Astrocyte (in vitro differentiated cells and primary cell): ENCODE results near the gene LMO1. TPM values are rescaled to one million over a fixed set of nuclear protein-coding genes. Genes with fewer than 3 reads are reported as not detected.

Source experiments
- DNase-seq: peaks from one replicate; pipeline ENCODE4 v3.0.0-alpha.2; 2010; ENCODE audit warnings: low read depth
- FAIRE-seq: peaks from 2 replicates; lab custom pipeline; 2011; peaks lifted over from hg19 to GRCh38; lab: Jason Lieb, UNC
- H2AFZ ChIP-seq: 2 replicates; pipeline ENCODE4 v1.6.0; 2012; ENCODE audit warnings: low read depth, low read length, inconsistent platforms
- H3K27ac ChIP-seq: 2 replicates; pipeline ENCODE4 v1.5.1; 2011; ENCODE audit warnings: low read depth, low read length, inconsistent platforms
- H3K27me3 ChIP-seq: 2 replicates; pipeline ENCODE4 v1.6.0; 2011; ENCODE audit warnings: low read length, inconsistent platforms; ENCODE audit not compliant: insufficient read depth
- H3K36me3 ChIP-seq: 2 replicates; pipeline ENCODE4 v1.5.1; 2011; ENCODE audit warnings: low read length, inconsistent platforms; ENCODE audit not compliant: insufficient read depth
- H3K4me1 ChIP-seq: 2 replicates; pipeline ENCODE4 v1.5.1; 2011; ENCODE audit warnings: low read length, inconsistent platforms; ENCODE audit not compliant: insufficient read depth
- H3K4me2 ChIP-seq: 2 replicates; pipeline ENCODE4 v1.6.0; 2012; ENCODE audit warnings: low read length, inconsistent platforms
- H3K4me3 ChIP-seq: 2 replicates; pipeline ENCODE4 v1.5.1; 2011; ENCODE audit warnings: low read depth, mild to moderate bottlenecking, low read length, inconsistent platforms; ENCODE audit not compliant: insufficient read depth
- H3K79me2 ChIP-seq: 2 replicates; pipeline ENCODE4 v1.6.0; 2012; ENCODE audit warnings: mild to moderate bottlenecking, low read length, inconsistent platforms; ENCODE audit not compliant: insufficient read depth
- H3K9ac ChIP-seq: 2 replicates; pipeline ENCODE4 v1.6.0; 2012; ENCODE audit warnings: mild to moderate bottlenecking, low read length, inconsistent platforms
- H3K9me3 ChIP-seq: 2 replicates; pipeline ENCODE4 v1.5.1; 2012; ENCODE audit warnings: low read depth, mild to moderate bottlenecking, low read length, inconsistent platforms; ENCODE audit not compliant: insufficient read depth
- H4K20me1 ChIP-seq: 2 replicates; pipeline ENCODE4 v1.6.0; 2012; ENCODE audit warnings: low read length, inconsistent platforms; ENCODE audit not compliant: insufficient read depth
- H3K27ac Mint-ChIP-seq: one replicate; pipeline ENCODE4 v1.8.0; 2021; ENCODE audit warnings: mild to moderate bottlenecking, mixed read lengths; ENCODE audit not compliant: unreplicated experiment
- H3K27me3 Mint-ChIP-seq: one replicate; pipeline ENCODE4 v1.8.0; 2021; ENCODE audit warnings: low read depth, mixed read lengths; ENCODE audit not compliant: unreplicated experiment
- H3K36me3 Mint-ChIP-seq: one replicate; pipeline ENCODE4 v1.8.0; 2021; ENCODE audit warnings: low read depth, mixed read lengths; ENCODE audit not compliant: unreplicated experiment
- H3K4me1 Mint-ChIP-seq: one replicate; pipeline ENCODE4 v1.8.0; 2021; ENCODE audit warnings: low read depth, mixed read lengths; ENCODE audit not compliant: unreplicated experiment
- H3K4me3 Mint-ChIP-seq: one replicate; pipeline ENCODE4 v1.8.0; 2021; ENCODE audit warnings: mild to moderate bottlenecking, moderate library complexity, mixed read lengths; ENCODE audit not compliant: unreplicated experiment
- H3K9me3 Mint-ChIP-seq: one replicate; pipeline ENCODE4 v1.8.0; 2021; ENCODE audit warnings: mild to moderate bottlenecking, mixed read lengths; ENCODE audit not compliant: unreplicated experiment
- CTCF ChIP-seq: IDR thresholded peaks from 2 replicates; pipeline ENCODE4 v1.5.1; 2011; ENCODE audit warnings: low read depth, mild to moderate bottlenecking, inconsistent platforms, low read length, moderate library complexity; ENCODE audit not compliant: insufficient read depth
- EZH2 ChIP-seq: IDR thresholded peaks from 2 replicates; pipeline ENCODE4 v1.6.1; 2012; ENCODE audit warnings: mild to moderate bottlenecking, low read length, inconsistent platforms; ENCODE audit not compliant: insufficient read depth
- total RNA-seq: library from RNA; stranded (reverse); gene quantifications from 2 replicates; pipeline ENCODE4 v1.2.1, GENCODE V29; 2021

LMO1 gene
- total RNA-seq, 1 donor from 2014 or later: 1.5 TPM

- FAIRE-seq (no peak), DNase-seq (no peak)
- Mint-ChIP-seq H3K27ac (no peak overlapping the region), H3K36me3 (no peaks in the 10 kb centered on the region), H3K4me1 (peaks cover 4% of the 10 kb centered on the region), H3K9me3 (no peaks in the 10 kb centered on the region), H3K27me3 (peaks cover 65% of the 10 kb centered on the region), H3K4me3 (peak overlapping the region; percentile 62)
- peak; percentile 92 for TF ChIP-seq EZH2
- TF ChIP-seq CTCF: no peak
- no peak overlapping the region for H3K9ac ChIP-seq
- H4K20me1 ChIP-seq: no peaks in the 10 kb centered on the region
- peak overlapping the region; percentile 69 for H2AFZ ChIP-seq
- no peaks in the 10 kb centered on the region for H3K36me3 ChIP-seq
- no peaks in the 10 kb centered on the region for H3K4me1 ChIP-seq
- H3K4me2 ChIP-seq: peak overlapping the region; percentile 81
- no peak overlapping the region for H3K27ac ChIP-seq
- H3K27me3 ChIP-seq: peaks cover 62% of the 10 kb centered on the region
- no peaks in the 10 kb centered on the region for H3K9me3 ChIP-seq
- peak overlapping the region; percentile 44 for H3K4me3 ChIP-seq
- no peaks in the 10 kb centered on the region for H3K79me2 ChIP-seq
Observed at GRCh38 chr11:8268530-8269400, 5.1 kb upstream of the LMO1 start.

- H3K4me1 Mint-ChIP-seq: peaks cover 6% of the 10 kb centered on the region
- H3K27me3 ChIP-seq: peaks cover 62% of the 10 kb centered on the region
- H4K20me1 ChIP-seq: no peaks in the 10 kb centered on the region
- peak overlapping the region; percentile 81 for H3K4me2 ChIP-seq
- no peak overlapping the region for H3K27ac ChIP-seq
- H3K36me3 ChIP-seq: no peaks in the 10 kb centered on the region
- no peaks in the 10 kb centered on the region for H3K36me3 Mint-ChIP-seq
- DNase-seq (no peak), FAIRE-seq (no peak)
- H3K9me3 Mint-ChIP-seq: no peaks in the 10 kb centered on the region
- peaks cover 70% of the 10 kb centered on the region for H3K27me3 Mint-ChIP-seq
- peaks cover 5% of the 10 kb centered on the region for H3K4me1 ChIP-seq
- TF ChIP-seq CTCF (no peak), EZH2 (peak; percentile 99)
- peak overlapping the region; percentile 44 for H3K4me3 ChIP-seq
- H3K9me3 ChIP-seq: no peaks in the 10 kb centered on the region
- peak overlapping the region; percentile 57 for H3K4me3 Mint-ChIP-seq
- H3K27ac Mint-ChIP-seq: no peak overlapping the region
- H3K9ac ChIP-seq: no peak overlapping the region
- no peaks in the 10 kb centered on the region for H3K79me2 ChIP-seq
- peak overlapping the region; percentile 69 for H2AFZ ChIP-seq
Observed at GRCh38 chr11:8267831-8268529, 4.3 kb upstream of the LMO1 start.
